OCI-M2 (cell line): ENCODE measurements around the gene B3GALT5.

ENCODE experiments used
- DNase-seq: peaks from one replicate; lab custom pipeline; 2025; ENCODE audit not compliant: unreplicated experiment; lab: John Stamatoyannopoulos, UW

Gene B3GALT5

GRCh38 chr21:39644062-39644560 lies 31.4 kb downstream of the B3GALT5 start:
- no peak for DNase-seq

DNA sequence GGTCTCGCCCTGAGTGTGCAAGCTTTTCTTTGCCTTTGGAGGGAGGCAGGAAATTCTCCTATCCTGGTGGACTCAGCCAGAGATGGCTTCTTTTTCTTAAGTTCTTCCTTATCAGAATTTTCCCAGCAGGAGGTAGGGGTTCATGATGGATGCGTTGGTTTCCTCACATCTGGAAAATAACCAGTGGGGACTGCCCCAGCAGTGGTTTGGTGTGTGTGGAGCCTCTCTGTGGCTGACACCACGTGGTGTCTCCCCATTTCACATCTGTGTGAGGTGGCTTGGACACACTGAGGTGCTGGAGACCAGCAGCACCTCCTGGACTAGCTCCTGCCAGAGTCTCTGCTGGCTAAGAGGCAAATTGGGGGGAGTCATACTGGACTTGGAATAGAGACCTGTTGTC lies 32.6 kb downstream of the B3GALT5 start:
- no peak for DNase-seq

GRCh38 chr21:39647476-39647875 lies 34.7 kb downstream of the B3GALT5 start:
- no peak for DNase-seq

DNA sequence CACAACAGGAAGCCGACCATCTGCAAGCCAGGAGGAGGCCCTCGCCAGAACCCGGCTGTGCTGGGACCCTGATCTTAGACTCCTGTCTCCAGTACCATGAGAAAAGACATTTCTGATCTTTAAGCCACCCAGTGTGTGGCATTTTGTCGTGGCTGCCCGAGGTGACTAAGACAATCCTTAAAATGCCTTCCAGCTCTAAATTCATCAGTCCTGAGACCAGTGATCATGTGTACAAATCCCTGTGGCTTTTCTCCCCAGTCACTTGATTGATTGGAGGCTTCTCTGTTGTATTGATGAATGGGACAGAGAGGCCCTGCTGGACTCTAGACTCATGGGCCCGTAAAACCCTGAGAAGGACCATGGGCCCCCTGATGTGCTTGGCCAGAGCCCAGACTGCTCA lies 36.1 kb downstream of the B3GALT5 start:
- DNase-seq, result no peak

GRCh38 chr21:39649526-39649925 lies 36.8 kb downstream of the B3GALT5 start:
- DNase-seq, result no peak

DNA sequence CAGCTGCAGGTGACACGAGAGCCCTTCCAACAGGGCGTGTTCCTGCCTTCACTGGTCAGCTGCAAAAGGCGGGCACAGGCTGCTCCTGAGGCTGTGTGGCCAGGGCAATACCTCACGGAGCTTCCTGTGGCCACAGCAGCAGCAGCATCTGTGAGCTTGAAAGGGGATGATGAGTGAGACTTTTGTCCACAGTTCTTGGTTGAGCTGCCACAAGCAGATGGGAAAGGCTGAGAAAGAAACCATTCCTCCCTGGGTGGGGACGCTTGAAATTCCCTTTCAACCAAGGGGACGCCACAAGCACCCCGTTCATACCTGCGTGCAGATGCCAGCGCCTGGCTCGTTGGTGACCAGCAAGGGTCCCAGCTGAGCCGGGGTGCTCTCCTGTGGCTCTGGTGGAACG lies 37.6 kb downstream of the B3GALT5 start:
- DNase-seq, result no peak

DNA sequence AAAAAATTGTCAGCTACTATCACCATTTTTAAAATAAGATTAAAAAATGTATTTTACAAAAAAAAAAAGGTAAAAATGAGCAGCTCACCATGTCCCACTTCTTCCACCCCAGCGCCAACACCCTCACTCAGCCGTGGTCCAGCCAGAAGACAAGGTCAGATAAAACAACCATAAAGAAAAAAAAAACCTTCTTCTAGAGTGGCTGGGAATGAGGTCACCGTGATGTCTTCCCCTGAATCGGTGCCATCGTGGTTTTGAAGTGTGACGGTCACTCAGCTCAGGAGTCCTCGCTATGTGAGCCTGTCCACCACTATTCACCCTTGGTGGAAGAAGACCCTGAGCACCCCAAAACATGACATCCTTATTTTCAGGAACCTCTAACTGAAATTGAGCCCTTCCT lies 38.1 kb downstream of the B3GALT5 start:
- DNase-seq, result no peak

GRCh38 chr21:39651206-39651605 lies 38.5 kb downstream of the B3GALT5 start:
- no peak for DNase-seq

- DNase-seq, result no peak
These were observed 42.2 kb downstream of the B3GALT5 start for GRCh38 chr21:39654951-39655350.

DNA sequence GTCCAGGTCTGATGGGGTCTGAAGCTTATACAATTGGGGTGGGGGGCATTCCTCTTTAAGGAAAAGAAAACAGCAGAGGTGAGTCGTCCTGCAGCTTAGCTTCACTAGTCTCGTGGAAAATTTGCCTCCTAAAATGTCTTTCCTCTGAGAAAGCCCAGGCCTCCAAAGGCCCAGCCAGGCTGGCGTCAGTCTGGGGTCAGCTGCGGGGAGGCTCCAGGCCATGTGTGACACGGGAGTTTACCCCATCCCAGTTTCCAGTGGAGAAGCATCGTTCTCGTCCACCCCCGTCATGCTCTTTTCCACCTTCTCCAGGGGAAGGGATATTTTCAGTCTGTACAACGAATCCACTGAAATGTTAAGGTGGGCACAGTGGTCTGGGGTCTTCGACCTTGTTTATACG lies 42.8 kb downstream of the B3GALT5 start:
- DNase-seq, result no peak

DNA sequence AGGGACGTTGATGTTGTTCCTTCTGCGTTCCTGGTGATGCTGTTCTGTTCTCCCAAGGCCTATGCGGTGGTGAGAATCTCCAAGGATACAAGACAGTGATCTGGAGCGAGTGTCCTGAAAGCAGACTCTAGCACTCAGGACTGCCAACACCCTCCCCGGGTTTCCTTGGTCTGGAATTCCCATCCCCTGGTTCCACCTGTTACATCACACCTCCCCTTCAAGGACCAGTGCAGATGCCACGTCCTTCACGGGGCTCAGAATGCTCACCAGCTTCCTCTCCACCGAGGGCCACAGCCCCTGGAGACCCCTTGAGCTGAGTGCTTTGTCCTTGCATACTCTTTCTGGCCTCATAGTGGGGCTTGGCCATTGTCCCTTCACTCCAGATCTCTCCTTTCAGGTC lies 43.5 kb downstream of the B3GALT5 start:
- DNase-seq, result no peak

DNA sequence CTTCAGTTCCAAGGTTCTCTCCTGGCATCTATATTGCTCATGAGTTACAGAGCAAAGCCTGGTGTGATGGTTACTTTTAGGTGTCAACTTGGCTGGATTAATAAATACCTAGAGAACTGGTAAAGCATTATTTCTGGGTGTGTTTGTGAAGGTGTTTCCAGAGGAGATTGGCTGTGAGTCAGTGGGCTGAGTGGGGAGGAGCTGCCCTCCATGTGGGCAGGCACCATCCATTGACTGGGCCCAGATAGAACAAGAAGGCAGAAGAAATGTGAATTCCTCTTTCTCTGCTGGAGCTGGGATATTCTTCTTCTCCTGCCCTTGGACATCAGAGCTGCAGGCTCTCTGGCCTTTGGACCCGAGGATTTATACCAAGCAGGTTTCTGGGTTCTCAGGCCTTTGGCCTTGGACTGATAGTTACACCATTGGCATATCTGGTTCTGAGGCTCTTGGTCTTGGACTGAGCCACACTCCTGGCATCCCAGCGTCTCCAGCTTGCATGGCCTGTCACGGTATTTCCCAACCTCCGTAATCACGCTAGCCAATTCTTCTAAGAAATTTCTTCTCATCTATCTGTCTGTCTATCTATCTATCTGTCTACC lies 44.5 kb downstream of the B3GALT5 start:
- DNase-seq, result no peak

- DNase-seq, result no peak
These were observed 45.3 kb downstream of the B3GALT5 start for GRCh38 chr21:39658066-39658465.

DNA sequence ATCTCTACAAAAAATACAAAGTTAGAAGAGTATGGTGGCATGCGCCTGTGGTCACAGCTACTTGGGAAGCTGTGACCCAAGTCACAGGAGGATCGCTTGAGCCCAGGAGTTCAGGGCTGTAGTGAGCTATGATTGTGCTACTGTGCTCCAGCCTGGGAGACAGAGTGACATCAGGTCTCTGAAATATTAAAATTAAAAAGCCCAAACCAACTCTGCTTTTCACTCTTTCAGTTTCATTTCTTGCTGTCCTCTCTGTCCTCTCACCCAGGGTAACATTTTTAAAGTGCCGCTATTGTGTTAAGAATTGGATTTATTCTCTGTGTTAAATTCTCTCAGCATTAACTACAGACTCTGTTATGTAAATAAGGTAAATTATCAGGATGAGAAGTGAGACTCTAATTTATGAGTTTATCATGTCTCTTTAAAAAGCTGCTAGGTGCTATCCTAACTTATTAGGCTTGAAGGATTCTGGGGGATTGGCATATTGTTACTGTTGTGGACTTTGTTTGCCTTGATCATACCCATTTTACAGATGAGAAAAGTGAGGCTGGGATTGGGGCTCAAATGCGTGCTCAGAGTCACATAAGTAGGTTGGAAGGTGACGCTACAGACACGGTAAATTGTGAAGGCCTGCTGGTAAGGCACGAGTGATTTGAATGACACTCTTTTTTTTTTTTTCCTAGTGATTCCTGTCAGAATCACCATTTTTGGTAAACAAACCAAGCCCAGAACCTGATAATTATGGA lies 46.5 kb downstream of the B3GALT5 start:
- no peak for DNase-seq

- no peak for DNase-seq
These were observed 47.6 kb downstream of the B3GALT5 start for GRCh38 chr21:39660191-39660980.

- DNase-seq, result no peak
These were observed 48.4 kb downstream of the B3GALT5 start for GRCh38 chr21:39661121-39661520.

DNA sequence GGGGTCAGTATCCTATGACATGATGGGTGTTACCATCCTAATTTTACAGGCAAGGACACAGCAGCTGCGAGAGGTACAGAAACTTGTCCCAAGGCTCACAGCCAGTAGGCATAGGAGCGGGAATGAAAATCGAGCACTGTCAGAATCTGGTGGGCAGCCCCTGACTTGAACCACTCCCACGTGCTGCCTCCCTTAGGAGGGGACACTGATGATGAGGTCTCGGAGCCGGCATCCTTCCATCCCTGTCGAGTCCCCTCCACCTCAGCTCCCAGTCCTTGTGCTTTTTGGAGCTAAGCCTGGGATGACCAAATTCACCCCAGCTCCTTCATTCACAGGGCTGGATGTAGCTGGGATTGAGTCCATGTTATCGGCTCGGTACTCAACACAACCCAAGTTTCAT lies 49.0 kb downstream of the B3GALT5 start:
- no peak for DNase-seq

- no peak for DNase-seq
These were observed 49.7 kb downstream of the B3GALT5 start for GRCh38 chr21:39662411-39662953.

DNA sequence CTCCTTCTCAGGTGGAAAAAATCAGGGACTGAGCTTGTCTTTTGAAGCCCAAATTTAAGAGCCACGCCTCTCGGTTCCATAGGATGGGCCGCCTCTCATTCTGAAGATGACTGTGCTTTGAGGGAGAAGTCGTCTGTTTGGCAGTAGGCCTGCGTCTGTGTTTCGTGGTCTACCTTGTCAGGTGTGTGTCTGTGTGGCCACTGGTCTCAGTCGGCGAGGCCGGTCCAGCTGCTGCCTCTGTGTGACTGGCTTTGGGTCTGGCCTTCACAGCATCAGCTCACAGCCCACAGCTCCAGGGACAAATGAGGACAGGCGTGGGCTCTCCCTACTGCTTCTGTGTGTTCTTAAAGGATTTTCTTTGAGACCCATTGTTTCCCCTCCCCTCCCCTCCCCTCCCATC lies 50.3 kb downstream of the B3GALT5 start:
- no peak for DNase-seq

DNA sequence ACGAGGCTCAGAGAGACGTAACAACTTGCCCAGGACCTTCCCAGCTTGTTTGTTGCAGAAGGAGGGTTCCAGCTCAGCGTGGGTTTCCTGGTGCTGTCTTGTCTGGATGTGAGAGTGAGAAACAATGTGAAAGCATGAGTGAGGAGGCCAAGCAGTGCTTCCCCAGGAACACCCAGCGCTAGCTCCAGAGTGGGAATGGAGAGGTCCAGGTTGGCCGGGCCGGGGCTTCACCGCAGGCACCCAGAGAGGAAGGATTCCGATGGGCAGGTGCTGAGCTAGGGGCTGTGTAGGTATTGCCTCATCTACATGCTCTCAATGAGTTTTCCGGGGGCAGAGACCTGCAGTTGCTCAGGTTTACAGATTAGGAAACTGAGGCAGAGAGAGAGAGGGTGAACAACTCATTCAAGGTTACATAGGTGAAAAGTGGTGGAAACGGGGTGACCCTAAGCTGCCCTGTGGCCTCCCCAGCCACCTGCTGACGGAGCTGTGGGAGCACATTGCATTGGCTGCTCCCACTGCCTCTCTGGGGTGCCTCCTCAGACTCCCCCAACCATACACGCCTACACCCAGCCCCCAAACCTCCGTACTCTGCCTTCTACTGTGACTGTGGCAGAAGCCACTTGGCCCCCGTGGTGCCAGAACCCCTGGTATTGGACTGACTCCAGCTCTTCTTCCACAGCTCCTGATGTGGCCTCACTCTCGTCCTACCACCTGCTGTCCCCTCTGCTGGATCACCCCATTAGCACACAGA lies 51.2 kb downstream of the B3GALT5 start:
- DNase-seq, result no peak

DNA sequence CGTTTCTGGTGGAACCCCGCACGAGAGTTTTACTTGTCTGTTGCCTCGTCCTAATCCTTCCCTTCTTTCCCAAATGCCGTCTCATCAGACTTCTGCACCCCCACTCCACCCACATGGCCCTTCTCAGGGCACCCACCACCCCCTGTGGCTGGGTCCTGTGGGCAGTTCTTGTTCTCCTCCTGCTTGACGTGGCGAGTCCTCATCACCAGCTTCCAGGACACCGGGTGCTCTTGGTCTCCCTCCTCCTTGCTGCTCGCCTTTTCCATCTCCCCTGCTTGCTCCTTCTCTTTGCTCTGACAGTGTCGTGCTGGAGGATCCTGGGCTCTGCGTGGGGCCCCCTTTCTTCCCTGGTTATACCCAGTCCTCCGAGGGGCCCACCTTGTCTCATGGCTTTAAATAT lies 51.8 kb downstream of the B3GALT5 start:
- no peak for DNase-seq
